ENCODE data around the gene RDH12.

- TF ChIP-seq EZH2 (IDR thresholded peaks at IDR 0.05), result no peak
- no peak for TF ChIP-seq POLR2AphosphoS5 (IDR thresholded peaks at IDR 0.05; ENCODE audit: borderline replicate concordance, low read depth, low read length)
- TF ChIP-seq FOXP2 (optimal IDR thresholded peaks at IDR 0.05; ENCODE audit: control extremely low read depth, extremely low read length, insufficient read depth), result no peak
These were observed 4.7 kb upstream of the RDH12 start for GRCh38 chr14:67697006-67697405.
